KMS-11 (cell line): ENCODE measurements around the gene ADAMTS20.

Experiments used
- H2AFZ ChIP-seq: fragments of 200-600 bp; sonication (generic); 2 replicates; pipeline ENCODE4 v1.6.1; 2016; ENCODE audit warnings: antibody characterized with exemption, mixed run types, low read depth
- H3K27ac ChIP-seq: fragments of 200-600 bp; sonication (generic); 2 replicates; pipeline ENCODE4 v1.6.1; 2016; ENCODE audit warnings: mild to moderate bottlenecking, mixed run types
- H3K27me3 ChIP-seq: fragments of 200-600 bp; sonication (generic); 2 replicates; pipeline ENCODE4 v1.6.1; 2017; ENCODE audit warnings: mild to moderate bottlenecking, low read depth, mixed run types, moderate library complexity; ENCODE audit not compliant: insufficient read depth
- H3K36me3 ChIP-seq: fragments of 200-600 bp; sonication (generic); 2 replicates; pipeline ENCODE4 v1.6.1; 2017; ENCODE audit warnings: mild to moderate bottlenecking, mixed run types; ENCODE audit not compliant: insufficient read depth
- H3K4me1 ChIP-seq: fragments of 200-600 bp; sonication (generic); 2 replicates; pipeline ENCODE4 v1.6.1; 2016; ENCODE audit warnings: mild to moderate bottlenecking, low read depth, mixed run types; ENCODE audit not compliant: poor library complexity, severe bottlenecking
- H3K4me2 ChIP-seq: fragments of 200-600 bp; sonication (generic); 2 replicates; pipeline ENCODE4 v1.7.0; 2016; ENCODE audit warnings: mild to moderate bottlenecking, mixed run types
- H3K4me3 ChIP-seq: fragments of 200-600 bp; sonication (generic); IDR thresholded peaks from 2 replicates; pipeline ENCODE4 v1.6.1; 2017; ENCODE audit warnings: low read depth, low read length, mixed read lengths; ENCODE audit not compliant: insufficient read depth
- H3K79me2 ChIP-seq: fragments of 200-600 bp; sonication (generic); 2 replicates; pipeline ENCODE4 v1.6.1; 2016; ENCODE audit warnings: low read depth, mixed run types; ENCODE audit not compliant: insufficient read depth
- H3K9ac ChIP-seq: fragments of 200-600 bp; sonication (generic); 2 replicates; pipeline ENCODE4 v1.6.1; 2016; ENCODE audit warnings: mild to moderate bottlenecking, mixed run types
- H4K20me1 ChIP-seq: fragments of 200-600 bp; sonication (generic); 2 replicates; pipeline ENCODE4 v1.6.1; 2016; ENCODE audit warnings: mild to moderate bottlenecking, mixed run types; ENCODE audit not compliant: insufficient read depth
- TF ChIP-seq, protein P1 (sequence below): fragments of 200-600 bp; sonication (generic); conservative IDR thresholded peaks from 2 replicates; pipeline ENCODE4 v1.6.1; 2017; ENCODE audit warnings: low read depth, mild to moderate bottlenecking, antibody characterized with exemption, low read length, moderate library complexity, mixed read lengths

ADAMTS20 gene

DNA sequence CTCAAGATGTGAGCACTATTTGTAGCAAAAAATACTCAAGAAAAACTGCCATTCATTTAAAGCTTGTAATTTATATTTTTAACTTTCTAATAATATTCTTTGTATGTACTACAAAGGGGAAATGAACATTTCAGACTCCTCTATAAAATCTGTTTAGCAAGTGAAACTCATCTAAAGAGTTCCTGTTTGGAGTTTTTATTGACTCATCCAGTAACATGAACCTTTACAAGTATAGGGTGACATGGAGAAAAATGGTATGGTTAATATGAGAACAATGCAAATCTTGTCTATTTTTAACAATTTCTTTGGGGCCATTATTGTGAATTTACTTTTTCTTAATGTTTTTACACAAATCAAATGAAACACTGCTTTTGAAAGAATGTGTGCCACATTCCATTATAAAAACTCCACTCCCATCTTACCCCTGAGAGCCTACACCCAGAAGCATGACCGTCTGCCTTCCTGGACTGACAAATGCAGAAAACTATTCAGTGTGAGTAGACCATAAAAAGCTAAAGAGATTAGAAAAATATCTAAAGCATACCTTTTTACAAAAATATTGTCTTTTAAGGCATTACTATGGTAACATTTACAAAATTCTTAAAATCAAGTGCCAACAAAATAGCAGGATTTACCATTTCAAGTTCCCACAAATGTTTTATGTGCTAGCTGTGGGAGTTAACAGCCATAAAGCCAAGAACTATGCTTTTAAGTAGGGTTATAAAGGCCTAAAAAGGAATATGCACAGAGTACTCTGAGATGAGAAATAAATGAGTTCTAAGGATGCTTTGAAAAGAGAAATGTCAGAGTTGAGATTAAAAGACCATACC lies 144.0 kb downstream of the ADAMTS20 start:
- no peak overlapping the region for H3K27ac ChIP-seq
- no peak overlapping the region for H3K4me3 ChIP-seq
- no peaks in the 10 kb centered on the region for H4K20me1 ChIP-seq
- TF ChIP-seq, protein P1, sequence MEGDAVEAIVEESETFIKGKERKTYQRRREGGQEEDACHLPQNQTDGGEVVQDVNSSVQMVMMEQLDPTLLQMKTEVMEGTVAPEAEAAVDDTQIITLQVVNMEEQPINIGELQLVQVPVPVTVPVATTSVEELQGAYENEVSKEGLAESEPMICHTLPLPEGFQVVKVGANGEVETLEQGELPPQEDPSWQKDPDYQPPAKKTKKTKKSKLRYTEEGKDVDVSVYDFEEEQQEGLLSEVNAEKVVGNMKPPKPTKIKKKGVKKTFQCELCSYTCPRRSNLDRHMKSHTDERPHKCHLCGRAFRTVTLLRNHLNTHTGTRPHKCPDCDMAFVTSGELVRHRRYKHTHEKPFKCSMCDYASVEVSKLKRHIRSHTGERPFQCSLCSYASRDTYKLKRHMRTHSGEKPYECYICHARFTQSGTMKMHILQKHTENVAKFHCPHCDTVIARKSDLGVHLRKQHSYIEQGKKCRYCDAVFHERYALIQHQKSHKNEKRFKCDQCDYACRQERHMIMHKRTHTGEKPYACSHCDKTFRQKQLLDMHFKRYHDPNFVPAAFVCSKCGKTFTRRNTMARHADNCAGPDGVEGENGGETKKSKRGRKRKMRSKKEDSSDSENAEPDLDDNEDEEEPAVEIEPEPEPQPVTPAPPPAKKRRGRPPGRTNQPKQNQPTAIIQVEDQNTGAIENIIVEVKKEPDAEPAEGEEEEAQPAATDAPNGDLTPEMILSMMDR, result no peak
- H3K27me3 ChIP-seq, result no peaks in the 10 kb centered on the region
- no peak overlapping the region for H3K9ac ChIP-seq
- H2AFZ ChIP-seq, result no peak overlapping the region
- no peak overlapping the region for H3K4me2 ChIP-seq
- H3K36me3 ChIP-seq, result no peaks in the 10 kb centered on the region
- no peaks in the 10 kb centered on the region for H3K79me2 ChIP-seq
- H3K4me1 ChIP-seq, result no peaks in the 10 kb centered on the region

DNA sequence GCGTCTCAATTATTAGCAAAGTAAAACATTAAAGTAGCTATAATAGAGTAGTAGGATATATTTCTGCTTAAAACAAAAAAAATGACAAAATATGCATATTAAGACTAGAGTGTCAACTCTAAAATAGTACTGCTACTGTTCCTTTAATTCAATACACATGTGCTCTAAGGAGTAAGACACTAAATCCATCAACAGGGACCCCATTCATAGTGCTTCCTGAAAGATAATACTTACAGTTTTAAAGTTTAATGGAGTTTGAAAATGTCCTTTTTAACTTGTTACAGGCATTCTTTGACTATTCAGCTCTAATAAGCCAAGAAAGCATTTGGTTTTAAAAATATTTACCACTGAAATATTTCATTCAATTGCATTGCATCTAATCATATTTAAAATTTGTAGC lies 145.2 kb downstream of the ADAMTS20 start:
- no peaks in the 10 kb centered on the region for H4K20me1 ChIP-seq
- H3K4me1 ChIP-seq, result no peaks in the 10 kb centered on the region
- H3K36me3 ChIP-seq, result no peaks in the 10 kb centered on the region
- no peak overlapping the region for H2AFZ ChIP-seq
- no peak overlapping the region for H3K4me2 ChIP-seq
- TF ChIP-seq, protein P1, result no peak
- H3K27ac ChIP-seq, result no peak overlapping the region
- H3K79me2 ChIP-seq, result no peaks in the 10 kb centered on the region
- H3K4me3 ChIP-seq, result no peak overlapping the region
- H3K9ac ChIP-seq, result no peak overlapping the region
- no peaks in the 10 kb centered on the region for H3K27me3 ChIP-seq

DNA sequence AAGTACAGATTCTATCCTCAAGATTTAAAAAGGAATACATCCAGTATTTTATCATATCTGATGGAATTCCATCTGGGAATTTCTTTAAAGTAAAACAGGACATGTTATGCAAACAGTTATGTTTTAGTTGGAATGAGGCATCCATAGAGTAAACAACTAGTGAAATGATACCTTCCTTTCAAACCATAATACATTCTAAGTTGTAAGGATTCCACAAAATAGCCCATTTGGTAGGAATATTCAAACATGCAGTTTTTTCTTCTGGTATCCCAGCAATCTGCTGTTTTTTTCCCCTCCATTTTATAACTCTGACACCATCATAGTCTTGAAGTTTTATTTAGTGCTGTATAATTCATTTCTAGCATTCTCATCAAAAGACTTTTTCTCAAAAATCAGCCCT lies 149.6 kb downstream of the ADAMTS20 start:
- Histone ChIP-seq H3K27me3 (no peaks in the 10 kb centered on the region), H3K4me2 (no peak overlapping the region), H2AFZ (no peak overlapping the region), H3K36me3 (no peaks in the 10 kb centered on the region), H3K79me2 (no peaks in the 10 kb centered on the region), H4K20me1 (no peaks in the 10 kb centered on the region), H3K4me3 (no peak overlapping the region), H3K4me1 (no peaks in the 10 kb centered on the region), H3K27ac (no peak overlapping the region), H3K9ac (no peak overlapping the region)
- TF ChIP-seq, protein P1, result no peak

DNA sequence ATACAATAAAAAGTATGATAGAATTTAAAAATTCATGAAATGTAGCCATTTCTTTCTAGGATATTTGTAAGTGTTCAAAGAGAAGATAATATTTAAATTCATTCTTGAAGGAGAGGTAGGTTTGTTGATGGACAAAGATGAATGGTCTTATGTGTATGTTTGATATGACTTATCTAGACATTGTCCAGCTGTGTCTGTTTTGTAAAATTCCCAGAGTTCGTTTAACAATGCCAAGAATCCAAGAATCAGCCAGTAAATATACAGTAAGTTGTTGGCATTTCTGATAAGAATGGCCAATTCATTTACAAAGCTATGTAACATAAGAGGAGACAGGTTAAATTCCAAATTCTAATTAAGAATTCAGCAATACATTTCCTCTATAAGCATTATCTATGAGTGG lies 150.9 kb downstream of the ADAMTS20 start:
- H3K4me1 ChIP-seq, result no peaks in the 10 kb centered on the region

More for the DNA sequence above, 150.9 kb downstream of the ADAMTS20 start:
- Histone ChIP-seq H4K20me1 (no peaks in the 10 kb centered on the region), H3K4me2 (no peak overlapping the region), H3K27me3 (no peaks in the 10 kb centered on the region), H3K9ac (no peak overlapping the region), H3K36me3 (no peaks in the 10 kb centered on the region), H3K4me3 (no peak overlapping the region), H3K79me2 (no peaks in the 10 kb centered on the region), H3K27ac (no peak overlapping the region), H2AFZ (no peak overlapping the region)
- TF ChIP-seq, protein P1, result no peak
